Measurements from ENCODE around the gene SORCS2.
A peak's percentile ranks its signal among the peaks of the same experiment; 100 is the strongest.

Gene SORCS2

DNA sequence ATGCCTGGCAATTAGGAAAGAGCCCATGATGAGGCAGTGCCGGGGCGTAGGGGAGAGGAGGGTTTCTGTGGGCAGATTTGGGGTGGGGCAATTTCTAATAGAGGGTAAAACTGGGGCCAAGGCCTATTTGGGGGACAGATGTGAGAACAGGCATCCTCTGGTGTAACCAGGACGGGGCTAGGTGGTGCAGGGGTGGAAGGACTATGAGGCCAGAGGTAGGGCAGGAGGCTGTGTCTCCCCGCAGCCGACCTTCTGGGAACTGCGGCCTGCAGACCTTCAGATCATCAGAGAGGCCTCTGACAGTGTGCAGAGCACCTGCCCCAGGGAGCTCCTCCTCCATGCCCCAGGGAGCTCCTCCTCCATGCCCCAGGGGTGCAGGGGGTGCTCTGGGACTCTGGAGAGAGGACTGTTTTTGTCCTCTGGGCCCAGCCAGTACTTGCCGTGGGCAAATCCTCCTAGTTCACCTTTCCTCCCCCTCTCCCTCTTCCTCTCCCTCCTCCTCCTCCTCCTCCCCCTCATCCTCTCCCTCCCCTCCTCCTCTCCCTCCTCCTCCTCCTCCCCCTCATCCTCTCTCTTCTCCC, 101.9 kb downstream of the SORCS2 start:
- no peak for DNase-seq

DNA sequence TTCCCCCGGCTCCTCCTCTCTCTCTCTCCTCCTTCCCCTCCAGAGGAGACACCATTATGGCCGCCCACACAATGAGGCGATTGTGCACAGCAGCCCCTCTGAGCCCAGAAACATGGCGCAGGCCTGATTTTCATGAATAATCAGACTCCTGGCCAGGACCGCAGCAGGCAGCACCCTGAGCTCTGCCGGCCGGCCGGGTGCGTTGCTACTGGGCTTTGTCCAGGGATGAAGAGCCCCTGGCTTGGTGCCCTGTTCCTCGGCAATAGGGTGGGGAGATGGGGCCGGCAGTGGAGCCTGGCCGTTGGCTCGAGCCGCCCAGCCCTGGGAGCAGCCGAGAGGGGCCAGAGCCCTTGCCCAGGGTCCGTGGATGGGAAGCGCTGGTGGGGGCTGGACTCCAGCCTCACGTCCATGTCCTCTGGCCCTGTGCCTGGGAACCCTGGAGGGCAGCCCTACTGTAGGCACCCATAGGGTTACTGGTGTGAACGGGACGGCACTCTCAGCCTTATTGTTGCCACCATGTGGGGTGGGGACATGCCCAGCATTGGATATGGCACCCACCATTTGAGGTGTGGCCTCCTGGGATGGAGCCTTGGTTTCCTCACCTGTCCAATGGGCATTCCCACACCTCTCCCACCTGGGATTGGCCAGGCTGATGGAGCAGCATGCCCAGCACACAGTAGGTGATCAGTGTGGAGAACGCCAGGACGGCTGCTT, 103.0 kb downstream of the SORCS2 start:
- peak; percentile 94 for DNase-seq

DNA sequence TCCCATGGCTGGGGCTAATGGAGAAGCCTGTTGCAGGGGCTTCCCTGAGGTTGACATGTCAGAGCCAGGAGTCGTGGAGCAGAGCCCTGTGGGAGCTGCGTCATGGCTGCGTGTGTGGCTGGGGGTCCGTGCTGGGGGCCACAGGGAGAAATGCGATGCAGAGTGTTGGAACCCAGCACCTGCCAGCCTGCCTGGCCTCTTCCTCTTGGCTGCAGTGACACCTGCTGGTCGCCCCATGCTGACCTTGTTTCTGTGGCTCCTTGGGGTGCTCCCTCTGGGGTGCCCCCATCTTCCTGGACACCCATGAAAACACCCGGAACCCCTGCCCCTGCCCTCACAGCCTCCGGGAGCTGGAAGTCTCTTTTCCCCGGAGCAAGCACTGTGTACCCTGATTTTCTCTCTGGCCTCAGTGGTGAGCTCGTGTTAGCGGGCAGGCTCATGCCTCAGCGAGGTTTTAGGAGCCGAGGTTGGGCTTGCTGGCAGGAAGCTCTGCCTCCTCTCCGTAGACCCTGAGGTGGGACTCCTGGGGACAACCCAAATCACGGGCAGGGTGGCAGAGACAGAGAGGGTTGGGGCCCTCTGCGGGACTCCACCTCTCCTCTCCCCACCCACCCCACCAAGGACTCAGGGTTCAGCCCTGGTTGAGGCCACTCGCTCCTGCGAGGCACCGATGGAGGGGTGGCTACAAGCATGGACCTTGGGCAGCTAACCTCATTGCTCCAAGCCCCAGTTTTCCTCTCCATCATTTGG, 103.7 kb downstream of the SORCS2 start:
- DNase-seq = peak; percentile 50 to 69

DNA sequence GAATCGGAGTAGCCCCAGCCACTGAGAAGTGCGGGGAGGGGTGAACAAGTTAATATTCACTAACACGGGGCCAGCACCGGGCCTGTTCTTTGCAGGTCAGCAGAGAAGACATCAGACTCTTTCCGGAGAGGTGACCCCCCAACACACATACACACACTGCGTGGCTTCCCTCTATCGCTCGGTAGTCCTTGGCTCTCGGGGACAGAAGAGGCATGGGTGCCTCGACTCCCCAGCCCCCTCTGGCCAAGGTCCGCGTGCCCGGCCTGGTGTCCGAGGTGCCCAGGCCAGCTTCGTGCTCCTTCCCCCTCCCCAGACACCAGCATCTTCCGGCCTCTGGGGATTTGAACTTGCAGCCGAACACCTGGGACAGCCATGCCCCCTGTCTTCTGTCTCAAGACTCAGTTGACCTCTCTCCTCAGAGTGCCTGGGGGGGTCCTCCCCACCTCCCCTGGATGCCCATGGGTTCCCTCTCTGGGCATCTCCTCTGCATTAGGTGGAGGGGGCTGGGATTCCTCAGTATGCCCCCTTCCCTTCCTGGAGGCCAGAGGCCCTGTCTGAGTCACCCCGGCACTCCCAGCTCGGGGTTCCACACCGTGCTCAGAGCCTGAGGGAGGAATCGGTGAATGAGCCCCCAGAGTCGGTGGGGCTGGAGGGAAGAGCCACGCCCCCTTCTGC, 104.5 kb downstream of the SORCS2 start:
- DNase-seq = no peak

DNA sequence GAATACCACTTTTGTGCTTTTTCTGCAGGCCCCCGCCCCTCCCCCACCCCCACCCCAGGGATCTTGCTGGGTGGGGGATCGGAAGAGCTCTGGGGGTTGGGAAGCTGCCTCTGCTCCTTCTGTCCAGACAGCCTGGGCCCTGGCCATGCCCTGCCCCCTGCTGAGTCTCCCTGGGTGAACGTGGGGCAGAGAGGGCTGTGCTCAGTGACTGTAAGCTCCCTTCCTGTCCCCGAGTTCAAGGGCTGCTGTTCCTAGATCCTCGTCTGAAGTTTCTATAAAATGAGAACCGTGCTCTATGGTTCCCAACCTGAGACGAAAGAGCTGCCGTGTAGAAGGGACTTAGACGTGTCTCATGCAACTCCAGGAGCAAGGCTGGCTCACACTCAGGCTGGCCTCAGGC, 105.0 kb downstream of the SORCS2 start:
- DNase-seq = no peak

DNA sequence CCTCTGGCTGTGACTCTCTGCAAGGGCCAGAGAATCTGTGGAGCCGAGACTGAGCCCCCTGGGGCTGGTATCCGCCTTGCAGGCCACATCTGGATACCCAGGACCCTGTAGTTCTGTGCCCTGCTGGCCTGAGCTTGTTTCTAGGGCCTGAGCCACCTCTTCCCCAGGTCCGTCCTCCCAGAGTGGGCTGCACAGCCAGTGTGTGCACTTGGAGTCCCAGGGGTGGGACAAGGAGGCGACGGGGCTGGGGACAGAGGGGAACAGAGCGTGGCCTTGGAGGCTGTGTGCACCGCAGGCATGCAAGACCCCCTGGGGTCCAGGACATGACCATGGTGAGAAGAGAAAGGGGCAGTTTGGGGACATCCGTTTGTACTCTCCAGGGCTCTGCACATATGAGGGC, 105.5 kb downstream of the SORCS2 start:
- DNase-seq = no peak

DNA sequence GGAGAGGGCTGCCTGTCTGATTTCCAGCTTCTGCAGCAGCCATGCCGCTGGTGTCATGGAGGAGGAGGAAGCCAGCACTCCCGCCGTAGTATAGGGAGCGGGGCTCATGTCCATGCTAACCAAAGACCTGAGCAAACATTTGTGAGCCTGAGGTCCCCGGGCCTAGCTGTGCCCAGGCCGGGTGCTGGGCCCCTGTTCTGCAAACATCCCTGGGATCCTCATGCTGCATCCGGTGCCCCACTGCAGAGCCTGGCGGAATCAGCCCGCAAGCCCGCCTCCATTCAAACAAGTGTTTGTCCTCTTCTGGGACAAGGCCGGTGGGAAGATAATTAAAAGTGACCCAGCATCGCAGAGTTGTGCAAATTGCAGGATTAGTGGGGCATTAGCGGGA, 106.3 kb downstream of the SORCS2 start:
- DNase-seq = no peak

DNA sequence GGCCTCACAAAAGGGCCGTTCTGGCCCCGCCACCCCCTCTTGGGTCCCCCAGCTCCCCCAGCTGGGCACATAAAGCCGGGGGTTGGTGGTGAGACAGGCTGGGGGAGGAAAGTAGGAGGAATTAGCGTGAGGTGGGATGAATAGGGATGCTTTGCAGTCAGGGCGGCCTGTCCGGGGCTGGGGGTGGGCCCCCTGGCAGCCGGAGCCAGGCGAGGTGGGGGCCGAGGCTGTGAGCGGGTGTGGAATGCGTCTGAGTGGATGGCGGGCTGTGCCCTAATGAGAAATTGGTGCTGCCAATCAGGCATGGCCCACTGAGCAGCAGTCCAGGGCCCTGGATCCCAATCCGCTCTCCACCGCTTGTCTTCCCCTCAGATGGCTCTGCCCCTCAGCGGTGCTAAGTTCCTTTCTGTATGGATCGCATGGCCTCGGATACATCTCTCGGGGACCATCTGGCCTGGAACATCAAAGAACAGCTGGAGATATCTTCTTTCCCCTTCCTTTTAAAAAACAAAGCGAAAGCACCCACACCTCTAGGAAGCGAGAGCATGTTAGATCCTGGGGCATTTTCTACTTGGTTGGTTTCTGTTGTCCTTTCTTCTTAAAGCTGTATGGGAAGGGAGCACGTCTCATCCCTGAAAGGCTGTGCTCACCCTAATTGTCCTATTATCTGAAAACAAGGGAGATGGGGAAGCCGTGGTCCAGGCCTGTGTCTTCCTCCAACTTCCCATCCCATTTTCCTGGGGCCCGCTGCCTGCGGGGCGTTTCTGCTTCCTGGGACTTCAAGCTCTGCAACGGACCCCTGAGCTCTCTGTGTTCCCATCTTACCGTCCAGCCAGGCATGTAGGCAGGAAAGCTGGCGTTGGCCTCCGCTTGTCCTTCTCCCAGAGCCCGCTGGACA, 106.9 kb downstream of the SORCS2 start:
- DNase-seq = no peak

DNA sequence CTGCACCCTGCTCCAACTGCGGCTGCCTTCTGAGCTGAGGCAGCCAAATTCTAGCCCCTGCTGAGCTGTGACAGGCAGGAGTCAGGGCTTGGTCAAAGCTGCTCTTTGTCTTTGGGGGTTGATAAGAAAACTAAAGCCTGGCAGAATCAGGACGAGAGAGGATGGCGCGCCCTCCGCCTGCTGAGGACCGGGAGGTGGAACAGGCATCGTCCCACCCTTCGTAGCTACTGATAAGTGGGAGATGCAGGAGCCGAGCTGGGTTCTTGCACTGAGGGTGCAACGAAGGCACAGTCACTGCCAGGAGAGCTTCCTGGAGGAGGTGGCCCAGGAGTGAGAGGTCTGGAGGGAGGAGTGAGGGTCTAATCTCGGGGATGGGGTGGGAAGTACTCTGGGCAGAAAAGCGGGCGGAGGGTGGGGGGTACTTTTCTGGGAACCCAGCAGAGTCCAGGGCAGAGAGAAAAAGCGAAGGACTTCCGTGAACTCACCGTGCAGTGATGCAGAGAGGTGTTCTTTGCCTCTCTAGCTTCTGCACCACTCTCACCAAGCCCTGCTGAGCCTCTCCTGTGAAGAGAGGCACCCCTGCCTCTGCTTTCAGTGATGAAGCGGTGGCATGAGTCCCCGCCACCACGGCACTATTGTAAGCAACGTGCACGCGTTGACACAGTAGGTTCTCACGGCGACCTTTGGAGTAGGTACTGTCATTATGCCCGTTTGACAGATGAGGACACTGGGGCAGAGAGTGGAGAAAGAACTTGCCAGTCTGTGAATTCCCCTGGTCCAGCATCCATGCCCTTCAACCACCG, 107.8 kb downstream of the SORCS2 start:
- no peak for DNase-seq

DNA sequence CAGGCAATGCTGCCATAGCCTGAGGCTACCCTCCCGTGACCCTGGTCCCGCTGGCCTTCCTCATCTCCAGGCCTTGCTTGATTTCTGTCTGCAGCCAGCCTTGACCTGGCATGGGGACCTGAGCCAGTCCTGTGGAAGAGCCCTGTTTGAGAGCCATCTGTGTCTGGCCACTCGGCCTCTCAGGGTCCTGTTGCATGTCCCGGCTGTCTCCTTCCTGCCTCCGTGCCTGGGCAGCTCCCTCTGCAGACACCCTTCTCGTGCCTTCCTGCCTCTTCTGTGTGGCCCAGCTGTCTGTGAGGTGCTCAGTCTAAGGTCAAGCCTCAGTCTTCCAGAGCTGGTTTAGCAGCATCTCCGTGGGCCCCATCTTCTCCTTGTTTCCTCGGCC, 108.4 kb downstream of the SORCS2 start:
- DNase-seq = no peak

DNA sequence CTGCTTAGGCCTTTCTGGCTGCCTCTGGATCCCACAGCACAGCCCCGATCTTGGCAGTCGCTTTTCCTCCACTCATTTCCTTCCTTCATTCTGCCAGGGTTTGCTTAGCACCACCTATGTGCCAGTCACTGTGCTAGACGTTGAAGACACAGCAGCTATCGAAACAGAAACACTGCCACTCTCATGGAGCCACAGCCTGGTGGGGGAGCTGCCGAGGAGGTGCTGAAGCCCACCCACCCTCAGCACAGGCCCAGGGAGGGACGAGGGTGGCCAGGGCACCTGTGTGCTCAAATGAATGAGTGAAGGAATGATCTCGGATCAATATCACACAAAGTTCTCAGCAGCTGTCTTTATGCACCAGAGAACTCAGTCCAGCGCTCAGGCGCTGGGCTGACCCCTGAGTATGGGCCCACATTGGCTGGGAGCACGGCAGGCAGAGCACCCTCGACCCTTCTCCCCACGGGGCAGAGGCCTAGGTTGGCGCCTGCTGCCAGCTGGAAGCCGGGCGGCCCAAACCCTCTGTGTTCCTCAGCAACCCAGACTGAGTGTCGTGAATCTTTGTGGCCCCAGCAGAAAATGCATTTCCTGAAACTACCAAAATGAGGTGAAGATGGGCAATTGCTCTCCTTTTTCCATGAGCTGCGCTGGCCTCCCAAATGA, 108.9 kb downstream of the SORCS2 start:
- no peak for DNase-seq

DNA sequence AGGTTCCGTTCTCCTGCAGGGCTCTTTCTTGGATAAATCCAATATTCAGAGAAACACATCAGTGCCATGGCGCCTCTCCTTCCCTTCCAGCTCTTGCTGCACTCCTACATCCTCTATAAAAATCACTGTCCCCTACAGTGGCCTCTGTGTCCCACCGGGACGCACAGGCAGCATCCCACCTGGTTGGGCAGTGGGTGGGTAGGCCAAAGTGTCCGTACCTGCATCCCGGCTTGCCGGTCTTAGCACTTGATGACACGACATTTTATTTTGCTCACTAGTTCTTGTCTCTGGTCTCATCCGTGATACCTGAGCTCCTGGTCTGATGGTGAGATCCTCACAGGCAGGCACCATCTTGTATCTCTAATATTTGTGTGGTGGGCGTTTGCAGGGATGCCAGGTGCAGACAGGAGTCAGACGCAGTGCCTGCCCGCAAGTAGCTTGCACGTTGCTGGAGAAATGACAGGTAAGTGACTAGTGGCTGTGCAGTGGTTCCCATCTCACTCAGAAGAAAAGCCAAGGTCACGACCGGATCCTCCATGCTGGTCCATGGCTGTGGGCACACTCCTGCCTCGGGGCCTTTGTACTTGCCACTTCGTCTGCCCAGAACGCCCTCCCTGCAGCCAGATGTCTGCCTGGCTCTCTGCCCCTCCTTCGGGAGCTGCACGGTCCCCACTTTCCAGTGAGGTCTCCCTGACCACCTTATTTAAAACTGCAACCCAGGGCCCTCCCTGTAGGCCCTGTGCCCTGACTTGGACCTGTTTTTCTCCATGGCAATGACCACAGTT, 109.7 kb downstream of the SORCS2 start:
- DNase-seq = no peak

DNA sequence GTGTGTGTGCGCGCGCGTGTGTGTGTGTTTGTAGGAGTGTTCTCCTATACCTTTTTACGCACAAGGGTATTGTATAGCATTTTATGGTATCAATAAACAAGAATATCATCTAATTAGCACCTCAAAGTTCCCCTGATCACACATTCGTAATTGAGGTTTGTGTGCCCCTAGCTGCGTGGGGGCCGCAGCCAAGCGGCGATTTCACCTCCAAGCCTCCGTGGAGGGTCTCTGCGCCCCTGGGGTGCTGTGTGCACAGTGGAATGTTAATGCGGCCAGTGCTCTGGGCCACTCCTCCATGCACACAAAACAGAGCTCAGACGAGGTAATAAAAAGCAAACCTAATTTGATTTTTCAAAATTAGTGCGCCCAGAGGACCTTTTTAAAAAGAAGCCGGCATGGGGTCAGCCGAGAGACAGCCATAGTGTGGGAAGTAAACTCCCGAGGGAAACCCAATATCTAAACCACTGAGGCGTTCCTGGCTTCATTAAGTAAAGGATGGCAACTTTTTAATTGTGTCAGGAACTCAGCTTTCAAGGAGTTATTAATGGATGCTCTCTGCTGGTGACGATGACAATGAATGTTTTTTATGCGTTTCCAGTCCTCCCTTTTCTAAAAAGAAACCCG, 110.6 kb downstream of the SORCS2 start:
- no peak for DNase-seq

DNA sequence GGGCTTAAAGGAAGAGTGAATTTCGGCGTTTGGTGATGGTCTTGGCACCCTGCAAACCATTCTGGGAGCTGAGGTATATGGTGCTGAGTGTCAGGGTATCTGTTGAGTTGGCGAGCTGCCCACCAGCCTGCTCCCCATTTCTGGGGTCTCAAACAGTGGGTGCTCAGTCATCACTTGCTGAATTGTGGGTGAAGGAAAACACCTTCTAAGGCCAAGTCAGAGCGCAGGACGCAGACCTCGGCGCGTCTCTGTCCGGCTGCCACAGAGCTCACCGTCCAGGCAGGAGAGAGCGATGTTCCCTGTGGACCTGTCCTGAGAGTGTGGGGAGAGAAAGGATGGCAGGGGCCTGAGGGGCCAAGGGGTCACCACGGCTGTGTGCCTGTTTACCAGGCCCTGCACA, 111.2 kb downstream of the SORCS2 start:
- no peak for DNase-seq

DNA sequence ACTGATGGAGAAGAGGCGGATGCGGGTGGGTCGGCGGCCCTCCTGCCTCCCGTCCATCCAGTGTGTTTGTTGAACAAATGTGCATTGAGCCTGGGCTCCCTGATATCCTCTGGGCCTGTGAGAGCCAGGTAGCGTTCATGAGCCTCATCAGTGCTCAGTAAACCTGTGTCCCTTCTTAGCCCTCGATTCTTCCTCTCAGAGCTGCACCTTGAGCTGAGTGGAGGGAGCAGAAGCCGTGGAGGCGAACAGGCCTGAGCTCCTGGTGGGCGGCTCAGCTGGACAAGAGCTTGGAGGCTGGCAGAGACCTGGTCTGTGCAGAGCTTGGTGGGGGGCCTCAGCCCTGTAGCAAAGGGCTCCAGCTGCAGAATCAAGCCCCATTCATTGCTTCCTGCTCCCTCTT, 112.1 kb downstream of the SORCS2 start:
- DNase-seq = no peak

DNA sequence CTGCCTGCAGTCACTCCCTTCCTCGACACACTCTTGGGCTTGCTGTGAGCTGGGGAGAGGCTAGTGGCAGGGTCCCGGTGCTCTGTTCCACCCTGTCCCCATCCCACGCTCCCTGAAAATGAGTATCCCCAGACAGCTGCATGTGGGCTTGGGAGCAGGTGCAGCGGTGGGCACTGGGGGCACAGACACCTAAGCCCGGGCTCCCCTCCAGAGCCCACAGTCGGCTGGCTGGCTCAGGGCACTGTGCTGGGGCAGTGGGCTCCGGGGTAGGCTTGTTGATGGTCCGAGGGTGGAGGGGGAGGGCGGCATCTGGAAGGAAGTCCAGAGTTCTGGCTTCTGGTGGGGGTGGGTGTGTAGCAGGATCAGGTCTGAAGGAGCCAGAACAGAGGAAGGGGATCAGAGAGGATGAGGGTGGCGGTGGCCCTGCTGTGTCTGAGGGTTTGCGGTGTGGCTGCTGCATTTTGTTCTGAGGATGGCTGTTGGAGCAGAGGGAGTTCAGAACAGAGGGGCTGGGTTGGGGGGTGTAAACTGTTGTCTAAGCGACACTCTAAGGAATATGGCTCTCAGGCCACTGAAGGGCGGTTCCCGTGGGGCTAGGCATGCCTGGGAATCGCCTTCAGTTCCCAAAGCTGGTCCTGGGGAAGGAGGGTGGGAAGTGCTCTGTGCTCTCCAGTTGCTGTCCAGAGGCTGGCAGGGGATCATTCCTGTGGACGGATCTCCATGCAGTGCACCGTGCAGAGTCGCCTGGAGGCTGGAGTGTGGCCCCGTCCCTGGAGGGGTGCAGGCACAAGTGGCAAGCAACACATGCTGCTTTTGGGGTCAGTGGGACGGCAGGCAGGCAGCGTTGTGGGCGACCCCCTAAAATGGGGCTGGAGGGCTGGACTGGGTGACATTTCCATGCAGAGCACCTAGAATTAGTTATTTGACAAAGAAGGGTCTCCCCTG, 114.0 kb downstream of the SORCS2 start:
- no peak for DNase-seq

DNA sequence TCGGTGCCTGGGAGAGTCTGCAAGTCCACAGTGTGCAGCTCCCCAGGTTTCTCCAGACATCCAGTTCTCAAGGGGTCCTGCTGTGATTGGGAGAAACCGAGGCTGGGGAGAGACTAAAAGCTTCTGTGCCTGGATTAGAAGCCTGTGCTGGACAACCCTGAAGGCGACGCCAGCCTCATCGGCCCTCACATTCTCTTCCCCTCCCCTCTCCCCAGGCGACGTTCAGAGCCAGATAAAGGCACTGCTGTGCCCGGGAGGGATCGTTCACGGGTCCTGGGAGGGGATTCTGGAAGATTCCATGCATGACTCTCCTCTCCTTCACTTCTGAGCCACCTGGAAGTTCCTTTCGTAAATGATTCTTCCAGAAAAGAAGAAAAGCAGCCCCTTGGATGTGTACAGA, 114.6 kb downstream of the SORCS2 start:
- no peak for DNase-seq

DNA sequence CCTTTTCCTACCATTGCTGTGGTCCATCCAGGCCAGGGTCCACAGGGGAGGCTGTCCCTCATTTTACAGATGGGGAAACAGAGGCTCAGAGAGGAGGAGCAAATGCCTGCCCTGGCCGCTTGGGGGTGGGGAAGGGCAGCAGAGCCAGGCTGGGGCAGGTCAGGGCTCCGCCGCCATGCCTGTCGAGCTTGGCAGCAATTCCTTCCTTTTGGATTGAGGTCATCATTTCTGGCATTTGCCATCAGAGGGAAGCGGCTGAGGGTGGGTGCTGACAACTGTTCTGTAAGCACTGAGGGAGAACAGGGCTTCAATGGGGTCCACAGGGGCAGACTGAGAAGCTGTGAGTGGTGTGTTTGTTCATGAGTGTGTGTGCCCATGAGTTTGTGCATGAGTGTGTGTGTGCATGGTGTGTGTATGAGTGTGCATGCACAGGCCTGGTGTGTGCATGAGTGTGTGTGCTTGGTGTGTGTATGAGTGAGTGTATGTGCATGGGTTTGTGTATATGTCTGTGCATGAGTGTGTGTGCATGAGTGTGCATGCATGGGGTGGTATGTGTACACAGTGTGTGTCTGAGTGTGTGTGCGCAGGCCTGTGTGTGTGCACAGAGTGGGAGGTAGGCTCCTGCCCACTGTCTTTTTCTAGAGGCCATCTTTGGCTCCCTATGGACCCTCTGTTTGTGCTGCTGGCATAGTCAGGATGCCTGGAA, 115.2 kb downstream of the SORCS2 start:
- DNase-seq = no peak
